ENCODE measurements around the gene CDK14.
"Not testable (repeated sequence)": the region's sequence is repeated elsewhere in the genome, so short reads cannot be mapped to it uniquely, and the experiment has no call there.

- TF ChIP-seq CTCF (conservative IDR thresholded peaks at IDR 0.05; ENCODE audit: low read length); EZH2phosphoT487 (IDR thresholded peaks at IDR 0.05; ENCODE audit: borderline replicate concordance): not testable (repeated sequence)
Observed at GRCh38 chr7:90757565-90757950, 161.4 kb downstream of the CDK14 start.

Data from Loucy (cell line).